GM12878 (cell line): Measurements from ENCODE around the gene DYNC1I1. TPM values are rescaled to one million over a fixed set of nuclear protein-coding genes. Genes with fewer than 3 reads are reported as not detected.

Experiments
- ATAC-seq: fragments of 200-7000 bp; cut with Tn5 transposase; 3 replicates; pipeline ENCODE4 v1.9.1; 2020; ENCODE audit warnings: mild to moderate bottlenecking, moderate library complexity
- BruUV-seq: library from RNA; stranded (reverse); fragments of 400-500 nt; replicated peaks from 2 replicates; lab custom pipeline; 2021; lab: Mats Ljungman, UMichigan
- CTCF ChIA-PET: fragments of 300-600 bp; sonication (Branson Sonifier 250); formaldehyde crosslinking; extraction: SDS; loops from one replicate; lab custom pipeline; 2021; ENCODE audit warnings: inconsistent platforms; lab: Yijun Ruan, JAX
- POLR2A ChIA-PET: fragments of 350-600 bp; formaldehyde crosslinking; extraction: SDS; loops from one replicate; lab custom pipeline; 2021; ENCODE audit warnings: inconsistent platforms; lab: Charles Lee
- RAD21 ChIA-PET: fragments of 300-600 bp; sonication (Branson Sonifier 250); formaldehyde crosslinking; loops from one replicate; lab custom pipeline; 2023; ENCODE audit warnings: antibody characterized with exemption; ENCODE audit not compliant: unreplicated experiment; lab: Charles Lee
- SMC1A ChIA-PET: fragments of 300-600 bp; sonication (Branson Sonifier 250); formaldehyde crosslinking; loops from one replicate; lab custom pipeline; 2023; ENCODE audit not compliant: unreplicated experiment, uncharacterized antibody; lab: Charles Lee
- DNase-seq: peaks from one replicate; pipeline ENCODE4 v3.0.0-alpha.2; 2011; ENCODE audit warnings: low read depth, low spot score
- FAIRE-seq: peaks from 3 replicates; lab custom pipeline; 2011; peaks lifted over from hg19 to GRCh38; lab: Jason Lieb, UNC
- H2AFZ ChIP-seq: 2 replicates; pipeline ENCODE4 v1.6.0; 2011; ENCODE audit warnings: low read depth, low read length, control low read depth; ENCODE audit not compliant: control insufficient read depth
- H3K27ac ChIP-seq: 2 replicates; pipeline ENCODE4 v1.5.1; 2011; ENCODE audit warnings: control low read depth; ENCODE audit not compliant: control insufficient read depth, insufficient read depth
- H3K27me3 ChIP-seq, 2 experiments: replicated peaks in 1 of 2; 2 replicates each; pipeline versions ENCODE4 v1.6.0 to v1.6.1; 2011; ENCODE audit warnings: low read length in 1 of 2; ENCODE audit not compliant: control insufficient read depth in 2 of 2, insufficient read depth in 2 of 2
- H3K36me3 ChIP-seq, 2 experiments: 2 replicates each; pipeline ENCODE4 v1.5.1; 2011; ENCODE audit warnings: low read length in 1 of 2; ENCODE audit not compliant: control insufficient read depth in 2 of 2, insufficient read depth in 2 of 2
- H3K4me1 ChIP-seq: 2 replicates; pipeline ENCODE4 v1.6.1; 2011; ENCODE audit warnings: mild to moderate bottlenecking, low read length, moderate library complexity, mixed read lengths; ENCODE audit not compliant: control insufficient read depth, insufficient read depth
- H3K4me2 ChIP-seq: 2 replicates; pipeline ENCODE4 v1.6.0; 2011; ENCODE audit warnings: control low read depth; ENCODE audit not compliant: control insufficient read depth, insufficient read depth
- H3K4me3 ChIP-seq: fragments of 200-600 bp; sonication (generic); 2 replicates; pipeline ENCODE4 v1.5.1; 2016
- H3K79me2 ChIP-seq: 2 replicates; pipeline ENCODE4 v1.6.0; 2011; ENCODE audit warnings: low read length; ENCODE audit not compliant: control insufficient read depth, insufficient read depth
- H3K9ac ChIP-seq: 2 replicates; pipeline ENCODE4 v1.8.0; 2011; ENCODE audit warnings: low read length, control low read depth, mixed read lengths; ENCODE audit not compliant: control insufficient read depth, insufficient read depth
- H3K9me3 ChIP-seq: replicated peaks from 3 replicates; pipeline ENCODE4 v1.5.1; 2011; ENCODE audit warnings: mild to moderate bottlenecking, low read length; ENCODE audit not compliant: control insufficient read depth, insufficient read depth
- H4K20me1 ChIP-seq: 2 replicates; pipeline ENCODE4 v1.6.0; 2011; ENCODE audit not compliant: control insufficient read depth, insufficient read depth
- FOXK2 ChIP-seq: fragments of 450-650 bp; IDR thresholded peaks from 2 replicates; pipeline ENCODE4 v1.6.1; 2017; ENCODE audit warnings: mild to moderate bottlenecking, moderate library complexity
- NKRF ChIP-seq: fragments of 450-650 bp; conservative IDR thresholded peaks from 2 replicates; pipeline ENCODE4 v1.6.1; 2017; ENCODE audit warnings: mild to moderate bottlenecking, moderate library complexity
- NR2F1 ChIP-seq: fragments of 450-650 bp; conservative IDR thresholded peaks from 2 replicates; pipeline ENCODE4 v1.6.1; 2017; ENCODE audit warnings: mild to moderate bottlenecking
- TAF1 ChIP-seq: IDR thresholded peaks from 2 replicates; pipeline ENCODE4 v1.6.1; 2011; ENCODE audit warnings: mild to moderate bottlenecking, low read depth, low read length, borderline replicate concordance
- ZNF274 ChIP-seq: IDR thresholded peaks from one replicate; pipeline ENCODE4 v1.8.0; 2011; ENCODE audit not compliant: insufficient read length, insufficient read depth
- WGBS: methylation state at CpG from one replicate; pipeline ENCODE4 v1.1.6; 2016; ENCODE audit warnings: low lambda C conversion rate; ENCODE audit not compliant: insufficient replicate concordance, insufficient coverage; ENCODE audit errors: missing lambda C conversion rate; 5-methylcytosine and 5-hydroxymethylcytosine counted together
- in situ Hi-C: fragments of 300-500 bp; cut with MboI; formaldehyde crosslinking; loops from 9 replicates; pipeline ENCODE4 v1.14.3; 2018; ENCODE audit warnings: mixed read lengths
- intact Hi-C: fragments of 100-400 bp; cut with micrococcal nuclease; formaldehyde crosslinking; loops from one replicate; pipeline ENCODE4 v1.14.2; 2022; ENCODE audit not compliant: unreplicated experiment
- polyA plus RNA-seq, 11 experiments: library from polyadenylated mRNA; depleted of rRNA in 4 of 11; unstranded in 6 of 11; stranded (reverse) in 5 of 11; fragments of >200 nt; fragmentation: Nextera tagmentation in 4 of 11; fragmentation: Illumina TruSeq in 1 of 11; extraction: Ambion mirVana in 4 of 11; extraction: Trizol in 1 of 11; gene quantifications; 1 replicate in 1 of 11; 2 replicates in 10 of 11; pipeline versions ENCODE4 v1.2.1 to v1.2.3, GENCODE V29; 2011 to 2016; ENCODE audit warnings: inconsistent platforms in 2 of 11, missing spikeins in 2 of 11, low read depth in 1 of 11
- total RNA-seq, 4 experiments: library from RNA; depleted of rRNA in 3 of 4; stranded (reverse); fragments of >200 nt in 3 of 4; fragmentation: Illumina TruSeq in 1 of 4; extraction: Trizol in 1 of 4; gene quantifications; 2 replicates each; pipeline versions ENCODE4 v1.2.1 to v1.2.3, GENCODE V29; 2013 to 2021

Gene DYNC1I1
- total and polyA plus RNA-seq, 10 of the 15 experiments (the other 5 are each of a cell fraction or from before 2014, with no cell fraction given): 0.05 to 0.91 (median 0.14) TPM; not detected in 3

DNA sequence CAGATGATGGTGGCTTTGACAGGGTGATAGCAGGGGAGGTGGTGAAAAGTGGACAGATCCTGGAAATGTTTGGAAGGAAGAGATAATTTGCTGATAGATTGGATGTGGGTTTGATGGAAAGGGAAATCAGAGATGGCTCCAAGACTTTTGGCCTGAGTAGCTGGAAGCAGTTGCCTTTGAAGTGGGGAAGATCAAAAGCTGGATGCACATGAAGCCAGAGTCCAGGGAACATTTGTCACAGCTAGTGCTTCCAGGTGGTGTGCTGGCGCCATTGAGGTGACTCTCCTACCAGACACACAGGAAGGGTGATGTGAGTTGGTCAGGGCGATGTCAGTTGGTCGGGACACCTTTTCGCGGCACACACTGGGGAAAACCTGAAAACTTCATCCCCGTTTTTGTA lies 15.9 kb downstream of the DYNC1I1 start:
- H3K4me2 ChIP-seq: no peak overlapping the region
- no peak overlapping the region for H3K9ac ChIP-seq
- ChIA-PET SMC1A (interaction anchor here (1.0 to 1.9 kb wide), 3 partner anchors 10 to 83 kb away, joined by 3 to 7 read pairs (median 6); no protein-coding TSS in a partner anchor), CTCF (interaction anchor here (1.0 to 1.4 kb wide), 2 partner anchors 11 to 83 kb away, joined by 4 to 6 read pairs; no protein-coding TSS in a partner anchor), RAD21 (no interaction called here), POLR2A (interaction anchor here (1.1 kb wide), 1 partner anchor 16 kb away, joined by 4 read pairs; the partner anchor contains the start of gene DYNC1I1)
- H4K20me1 ChIP-seq: no peaks in the 10 kb centered on the region
- intact Hi-C loops (no loop called here), in situ Hi-C loops (no loop called here)
- H3K36me3 ChIP-seq: no peaks in the 10 kb centered on the region
- WGBS: 59% methylated on average over 6 of the region's 6 CpGs
- BruUV-seq: no TSS peak
- no peak overlapping the region for H3K27ac ChIP-seq
- no peaks in the 10 kb centered on the region for H3K4me1 ChIP-seq
- TF ChIP-seq NKRF (no peak), NR2F1 (no peak), ZNF274 (no peak), TAF1 (no peak), FOXK2 (no peak)
- ATAC-seq: no peak
- no peaks in the 10 kb centered on the region for H3K9me3 ChIP-seq
- DNase-seq: no peak
- 0 out of 4 replicates have a peak, but pooled peaks cover 0 to 2% of the 10 kb centered on the region in 2 experiments for H3K27me3 ChIP-seq
- no peaks in the 10 kb centered on the region for H3K79me2 ChIP-seq
- no peak overlapping the region for H2AFZ ChIP-seq
- no peak for FAIRE-seq
- no peak overlapping the region for H3K4me3 ChIP-seq
